Muscle layer of colon (tissue), 2 donors: ENCODE measurements around the gene COMMD2.
A peak's percentile ranks its signal among the peaks of the same experiment; 100 is the strongest.

Source experiments
- H3K27ac ChIP-seq: one replicate; pipeline ENCODE4 v1.7.0; 2013; ENCODE audit warnings: low read depth, mild to moderate bottlenecking, low read length, moderate library complexity
- H3K27me3 ChIP-seq, 2 donors: one replicate each; pipeline ENCODE4 v1.7.0; 2013; ENCODE audit warnings: low read length in 2 of 2, mild to moderate bottlenecking in 2 of 2; ENCODE audit not compliant: insufficient read depth in 2 of 2, control insufficient read depth in 1 of 2
- H3K36me3 ChIP-seq: one replicate; pipeline ENCODE4 v1.7.0; 2013; ENCODE audit warnings: mild to moderate bottlenecking, low read length; ENCODE audit not compliant: insufficient read depth
- H3K4me1 ChIP-seq: one replicate; pipeline ENCODE4 v1.7.0; 2013; ENCODE audit warnings: mild to moderate bottlenecking, low read length; ENCODE audit not compliant: insufficient read depth
- H3K4me3 ChIP-seq, 2 donors: one replicate each; pipeline ENCODE4 v1.7.0; 2013; ENCODE audit warnings: low read length in 2 of 2, low read depth in 1 of 2, mild to moderate bottlenecking in 1 of 2, moderate library complexity in 1 of 2
- H3K9ac ChIP-seq: one replicate; pipeline ENCODE4 v1.7.0; 2013; ENCODE audit warnings: low read length
- H3K9me3 ChIP-seq: one replicate; pipeline ENCODE4 v1.7.0; 2013; ENCODE audit warnings: mild to moderate bottlenecking, low read length
- donor health status: abdominal sarcoma.
- donor health status: Adenocarcinoma of cecum.

Gene COMMD2

DNA sequence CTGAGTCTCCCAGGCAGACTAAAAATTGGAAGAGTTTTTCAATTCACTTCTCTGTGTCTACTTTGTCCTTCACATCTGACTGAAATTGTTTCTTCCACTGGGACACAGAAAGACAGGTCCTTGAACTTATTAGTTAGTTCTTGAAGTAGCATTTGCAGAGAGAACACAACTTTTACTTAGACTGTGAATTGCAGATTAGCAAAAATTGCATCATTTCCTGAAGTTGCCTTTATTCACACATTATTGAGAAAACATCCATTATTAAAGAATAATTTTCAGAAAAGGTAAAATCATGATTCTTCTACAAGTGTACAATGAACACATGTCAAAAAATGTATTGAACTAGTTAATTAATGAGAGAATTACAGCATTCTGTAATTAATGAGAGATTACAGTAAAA is 1.4 kb upstream of the COMMD2 start:
- no peaks in the 10 kb centered on the region for H3K9me3 ChIP-seq
- H3K27ac ChIP-seq: no peak overlapping the region
- H3K4me1 ChIP-seq: peaks cover 12% of the 10 kb centered on the region
- no peak overlapping the region for H3K4me3 ChIP-seq
- no peaks in the 10 kb centered on the region for H3K27me3 ChIP-seq
- peaks cover 6% of the 10 kb centered on the region for H3K36me3 ChIP-seq
- no peak overlapping the region for H3K9ac ChIP-seq

DNA sequence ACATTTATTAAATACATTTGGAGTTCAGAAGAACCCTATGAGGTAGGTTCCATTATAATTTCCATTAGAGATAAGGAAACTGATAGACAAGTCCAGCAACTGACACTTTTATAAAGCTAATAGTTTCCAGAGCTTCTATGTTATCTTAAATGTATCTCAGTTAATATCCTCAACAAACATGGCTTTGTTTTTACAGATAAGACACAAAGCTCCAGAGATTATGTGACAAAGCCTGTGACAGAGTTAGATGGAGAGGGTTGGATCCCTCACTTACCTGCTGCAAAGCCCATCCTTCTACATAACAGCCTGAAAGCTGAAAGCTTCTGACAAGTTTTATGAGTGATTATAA is 473 bp upstream of the COMMD2 start:
- Histone ChIP-seq H3K27ac (no peak overlapping the region), H3K9ac (peak overlapping the region; percentile 88), H3K4me3 (peak overlapping the region; percentile 66 to 87), H3K4me1 (peaks cover 12% of the 10 kb centered on the region), H3K9me3 (no peaks in the 10 kb centered on the region), H3K27me3 (no peaks in the 10 kb centered on the region), H3K36me3 (peaks cover 16% of the 10 kb centered on the region)

DNA sequence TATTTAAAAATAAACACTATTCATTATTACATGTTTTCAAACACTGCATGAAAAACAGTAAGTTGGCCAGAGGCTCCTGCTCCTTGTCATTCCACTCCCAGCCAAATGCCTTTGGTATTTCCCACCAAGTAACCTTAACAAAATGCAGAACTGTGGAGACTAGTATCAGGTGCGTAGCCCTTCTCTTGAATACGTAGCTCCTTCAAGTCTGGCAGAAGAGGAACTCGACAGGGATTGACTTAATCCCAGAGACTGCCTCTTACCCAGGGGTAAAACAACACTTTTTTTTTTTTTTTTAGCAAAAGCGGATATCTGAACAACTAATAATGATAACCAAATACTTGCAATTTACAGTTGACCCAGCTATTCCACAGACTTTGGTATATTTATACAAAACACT is 738 bp downstream of the COMMD2 start:
- H3K36me3 ChIP-seq: peaks cover 27% of the 10 kb centered on the region
- peak overlapping the region; percentile 66 to 87 for H3K4me3 ChIP-seq
- no peaks in the 10 kb centered on the region for H3K9me3 ChIP-seq
- H3K27ac ChIP-seq: peak overlapping the region; percentile 83
- H3K9ac ChIP-seq: peak overlapping the region; percentile 88
- H3K27me3 ChIP-seq: no peaks in the 10 kb centered on the region
- peaks cover 12% of the 10 kb centered on the region for H3K4me1 ChIP-seq

DNA sequence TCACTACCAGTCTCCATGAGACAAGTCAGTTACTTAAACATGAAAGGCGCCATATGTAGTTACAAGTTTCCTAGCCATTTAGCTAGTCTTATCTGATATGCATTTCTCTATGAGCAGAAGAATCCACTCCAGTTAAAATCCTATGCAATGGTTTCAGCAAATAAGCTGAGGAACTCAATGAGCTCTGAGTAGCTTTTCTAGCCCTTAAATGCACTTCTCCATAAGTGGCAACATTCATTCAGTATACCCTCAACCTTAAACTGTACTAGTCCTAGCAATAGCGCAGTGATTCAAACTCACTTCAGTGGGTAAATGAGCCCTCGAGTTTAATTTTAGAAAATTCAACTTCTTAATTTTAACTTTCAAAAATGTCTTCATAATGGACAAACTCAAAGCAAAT is 7.7 kb downstream of the COMMD2 start:
- Histone ChIP-seq H3K27ac (no peak overlapping the region), H3K4me1 (no peaks in the 10 kb centered on the region), H3K27me3 (no peaks in the 10 kb centered on the region), H3K4me3 (no peak overlapping the region), H3K36me3 (peaks cover 45% of the 10 kb centered on the region), H3K9me3 (no peaks in the 10 kb centered on the region), H3K9ac (no peak overlapping the region)

DNA sequence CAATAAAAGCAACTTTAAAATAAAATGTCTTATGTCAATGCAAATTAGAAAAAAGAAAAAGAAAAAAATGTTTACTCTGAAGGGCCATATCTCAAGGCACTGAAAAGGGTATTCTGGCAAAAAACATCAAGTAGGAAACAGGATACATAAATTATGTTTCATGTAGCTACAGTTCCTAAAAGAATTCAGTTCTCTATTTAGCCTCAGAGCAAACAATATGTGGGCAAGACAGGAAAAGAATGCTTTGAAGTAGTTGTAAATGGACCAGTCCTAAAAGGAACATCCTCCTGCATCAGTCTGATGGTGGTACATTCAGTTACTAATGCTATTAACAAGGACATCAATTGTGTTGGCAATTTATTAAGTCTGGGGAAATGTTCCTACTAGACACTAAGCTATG is 8.1 kb downstream of the COMMD2 start:
- Histone ChIP-seq H3K27me3 (no peaks in the 10 kb centered on the region), H3K36me3 (peaks cover 45% of the 10 kb centered on the region), H3K9me3 (no peaks in the 10 kb centered on the region)

DNA sequence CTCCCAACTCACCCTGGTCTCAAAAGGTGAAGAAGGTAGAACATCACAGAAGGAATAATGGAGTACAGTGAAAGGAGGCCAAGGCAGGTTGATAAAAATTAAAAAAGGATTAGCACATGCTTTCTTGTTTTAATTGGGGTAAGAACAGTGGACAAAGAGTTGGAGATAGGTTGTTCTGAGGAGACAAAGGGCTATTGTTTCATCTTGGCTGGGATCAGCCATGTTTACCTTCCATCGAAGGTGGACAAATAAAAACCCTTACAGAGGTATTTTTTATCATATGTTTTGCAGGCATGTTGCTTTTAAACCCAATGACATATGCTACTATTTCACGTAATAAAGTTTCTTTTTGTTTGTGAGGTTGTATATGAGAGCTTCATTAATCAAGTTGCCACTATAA is 12.9 kb downstream of the COMMD2 start:
- Histone ChIP-seq H3K4me1 (no peaks in the 10 kb centered on the region), H3K4me3 (no peak overlapping the region), H3K27ac (no peak overlapping the region), H3K27me3 (no peaks in the 10 kb centered on the region), H3K36me3 (peaks cover 18% of the 10 kb centered on the region), H3K9me3 (no peaks in the 10 kb centered on the region), H3K9ac (no peak overlapping the region)

More for the DNA sequence above, 8.1 kb downstream of the COMMD2 start:
- no peak overlapping the region for H3K27ac ChIP-seq
- no peak overlapping the region for H3K4me3 ChIP-seq
- no peak overlapping the region for H3K9ac ChIP-seq
- no peaks in the 10 kb centered on the region for H3K4me1 ChIP-seq

DNA sequence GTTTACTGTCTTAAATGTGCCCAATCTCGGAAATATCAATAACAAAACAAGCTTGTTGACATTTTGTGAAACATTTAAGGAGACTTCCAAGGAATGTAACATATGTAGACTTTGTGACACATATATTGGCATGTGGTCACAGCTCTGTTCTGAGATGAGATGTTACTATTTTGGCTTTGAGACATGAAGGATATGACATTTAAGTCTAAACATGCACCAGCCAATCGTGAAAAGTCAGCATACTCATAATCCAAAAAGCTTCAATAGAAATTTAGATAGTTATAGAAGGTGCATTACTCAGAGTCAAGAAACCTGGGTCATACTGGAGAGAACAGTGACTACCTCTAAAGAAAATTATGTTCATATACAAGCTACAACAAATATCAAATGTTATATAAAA is 13.4 kb downstream of the COMMD2 start:
- no peak overlapping the region for H3K27ac ChIP-seq
- H3K36me3 ChIP-seq: peaks cover 14% of the 10 kb centered on the region
- H3K9me3 ChIP-seq: no peaks in the 10 kb centered on the region
- no peak overlapping the region for H3K4me3 ChIP-seq
- no peaks in the 10 kb centered on the region for H3K27me3 ChIP-seq
- no peaks in the 10 kb centered on the region for H3K4me1 ChIP-seq
- no peak overlapping the region for H3K9ac ChIP-seq

DNA sequence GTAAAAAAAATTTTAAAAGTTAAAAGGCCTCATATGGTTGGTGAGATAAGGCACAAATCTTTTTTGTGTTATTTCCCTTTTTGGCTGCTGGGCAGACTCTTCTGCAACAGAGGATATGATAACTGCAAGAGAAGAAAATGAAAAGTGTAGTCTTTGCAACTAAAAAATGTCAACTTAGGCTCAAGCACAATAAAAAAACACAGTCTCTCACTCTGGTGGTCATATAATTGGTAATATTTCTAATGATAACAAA is 15.4 kb downstream of the COMMD2 start:
- Histone ChIP-seq H3K9me3 (no peaks in the 10 kb centered on the region), H3K4me1 (no peaks in the 10 kb centered on the region), H3K4me3 (no peak overlapping the region), H3K36me3 (peaks cover 12% of the 10 kb centered on the region), H3K9ac (no peak overlapping the region), H3K27me3 (no peaks in the 10 kb centered on the region), H3K27ac (no peak overlapping the region)

DNA sequence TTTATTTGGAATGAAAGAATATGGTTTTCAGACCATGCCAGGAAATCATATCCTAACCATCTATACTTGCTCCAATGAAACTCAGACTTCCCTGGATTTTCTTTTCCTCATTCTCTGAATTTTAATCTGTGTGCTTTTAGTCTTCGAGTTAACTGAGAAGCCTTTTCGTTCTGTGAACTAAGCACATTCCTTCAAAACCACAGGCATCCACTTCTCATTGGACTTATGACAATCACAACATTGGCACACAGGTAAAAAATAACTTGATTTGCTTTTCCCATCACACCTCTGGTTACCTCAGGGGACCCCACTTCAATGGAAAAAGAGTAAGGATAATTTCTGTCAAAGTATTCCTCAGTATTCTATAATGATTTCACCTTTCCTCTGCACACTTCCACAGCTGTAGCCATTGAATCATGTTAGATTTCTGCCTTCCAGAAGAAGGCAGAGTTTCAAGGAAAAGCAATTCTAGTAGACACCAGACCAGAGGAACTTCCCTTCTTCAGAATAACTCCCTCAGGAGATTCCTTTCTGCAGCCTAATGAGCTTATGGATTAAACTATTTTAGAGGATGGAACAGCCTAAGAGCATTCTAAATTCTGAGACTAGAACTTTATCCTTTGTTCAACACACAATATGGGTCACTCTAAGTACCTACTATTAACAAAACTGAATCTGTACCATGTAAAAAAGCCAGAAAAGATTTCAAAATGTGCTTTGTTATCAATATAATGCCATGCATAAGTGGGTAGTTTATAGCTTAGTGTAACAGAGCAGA is 15.9 kb downstream of the COMMD2 start:
- H3K9me3 ChIP-seq: no peaks in the 10 kb centered on the region
- H3K4me1 ChIP-seq: no peaks in the 10 kb centered on the region
- no peak overlapping the region for H3K27ac ChIP-seq
- H3K4me3 ChIP-seq: no peak overlapping the region
- no peak overlapping the region for H3K9ac ChIP-seq
- H3K27me3 ChIP-seq: no peaks in the 10 kb centered on the region
- peaks cover 12% of the 10 kb centered on the region for H3K36me3 ChIP-seq

DNA sequence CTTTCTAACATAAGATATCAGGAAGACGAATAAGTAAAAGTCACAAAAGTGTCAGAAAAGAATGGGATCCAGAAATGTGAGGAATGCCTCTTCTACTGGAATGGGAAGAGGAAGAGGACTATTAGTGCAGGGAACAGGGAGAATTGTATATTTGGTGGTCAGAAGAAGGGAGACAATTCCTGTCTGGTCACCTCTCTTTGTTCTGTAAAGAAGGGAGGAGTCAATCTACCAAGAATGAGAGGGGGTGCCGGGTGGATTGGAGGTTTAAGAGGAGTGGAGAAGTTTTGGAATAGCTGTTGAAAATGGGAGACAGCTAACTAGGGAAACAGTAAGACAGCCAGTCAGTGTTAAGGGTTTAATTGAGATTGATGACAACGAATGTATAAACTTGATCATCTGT is 20.1 kb downstream of the COMMD2 start:
- Histone ChIP-seq H3K4me1 (no peaks in the 10 kb centered on the region), H3K36me3 (no peaks in the 10 kb centered on the region), H3K27ac (no peak overlapping the region), H3K4me3 (no peak overlapping the region), H3K9me3 (no peaks in the 10 kb centered on the region), H3K27me3 (no peaks in the 10 kb centered on the region), H3K9ac (no peak overlapping the region)

DNA sequence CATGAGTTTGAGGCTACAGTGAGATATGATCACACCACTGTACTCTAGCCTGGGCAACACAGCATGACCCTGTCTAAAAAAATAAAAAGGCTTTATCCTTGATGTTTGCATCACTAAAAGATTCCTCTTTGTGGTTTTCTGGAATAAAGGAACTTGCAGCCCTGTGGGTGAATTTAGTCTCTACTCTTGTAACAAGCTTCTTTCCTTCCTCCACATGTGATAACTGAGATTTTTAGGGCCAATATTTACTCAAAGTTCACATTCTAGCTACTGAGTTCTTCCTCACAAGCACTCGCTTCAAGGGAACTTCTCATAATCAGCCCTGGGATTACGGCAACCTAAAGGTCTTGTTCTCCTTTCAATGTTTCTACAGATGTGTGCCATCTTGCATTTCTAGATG is 24.6 kb downstream of the COMMD2 start:
- Histone ChIP-seq H3K9ac (no peak overlapping the region), H3K27me3 (no peaks in the 10 kb centered on the region), H3K4me1 (no peaks in the 10 kb centered on the region), H3K9me3 (no peaks in the 10 kb centered on the region), H3K36me3 (no peaks in the 10 kb centered on the region), H3K4me3 (no peak overlapping the region), H3K27ac (no peak overlapping the region)

DNA sequence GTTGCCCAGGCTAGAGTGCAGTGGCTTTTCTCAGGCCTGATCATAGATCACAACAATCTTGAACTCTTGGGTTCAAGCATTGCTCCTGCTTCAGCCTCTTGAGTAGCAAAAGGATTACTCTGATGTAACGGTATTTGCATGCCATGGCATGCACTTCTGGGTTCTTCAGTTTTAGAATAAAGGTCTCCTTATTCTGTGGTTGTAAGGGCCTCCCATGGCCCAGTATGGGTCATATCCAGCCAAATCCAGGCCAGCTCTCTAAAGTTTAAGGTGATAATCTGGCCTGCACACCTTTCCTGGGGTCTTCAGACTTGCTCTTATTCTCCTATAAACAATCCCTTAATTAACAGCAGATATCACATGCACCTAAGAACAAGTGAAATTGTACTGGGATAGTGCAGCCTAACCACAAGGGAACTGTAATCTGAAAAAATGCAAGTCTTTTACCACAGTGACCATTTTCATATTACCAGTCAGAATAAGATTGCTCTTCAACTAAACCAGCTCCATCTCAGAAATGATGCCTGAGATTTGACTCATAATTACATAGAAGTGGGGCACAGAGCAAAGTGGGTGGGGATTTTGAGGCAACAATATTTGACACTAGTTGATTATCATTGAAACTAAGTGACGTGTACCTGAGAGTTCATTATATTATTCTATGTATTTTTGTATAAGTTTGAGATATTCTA is 25.4 kb downstream of the COMMD2 start:
- Histone ChIP-seq H3K27me3 (no peaks in the 10 kb centered on the region), H3K9ac (no peak overlapping the region), H3K4me3 (no peak overlapping the region), H3K4me1 (no peaks in the 10 kb centered on the region), H3K27ac (no peak overlapping the region), H3K36me3 (no peaks in the 10 kb centered on the region), H3K9me3 (no peaks in the 10 kb centered on the region)
